Hepatocyte (in vitro differentiated cells): ENCODE measurements around the gene CKS1B. TPM values are rescaled to one million over a fixed set of nuclear protein-coding genes. Genes with fewer than 3 reads are reported as not detected.

Experiments
- DNase-seq: peaks from one replicate; pipeline ENCODE4 v3.0.0-alpha.2; 2016; ENCODE audit warnings: low spot score
- H2AFZ ChIP-seq: fragments of 200-600 bp; sonication (generic); 2 replicates; pipeline ENCODE4 v1.6.0; 2016; ENCODE audit warnings: antibody characterized with exemption, mild to moderate bottlenecking
- H3K27ac ChIP-seq: fragments of 200-600 bp; sonication (generic); 2 replicates; pipeline ENCODE4 v1.5.1; 2016; ENCODE audit warnings: mild to moderate bottlenecking
- H3K27me3 ChIP-seq: fragments of 200-600 bp; sonication (generic); 2 replicates; pipeline ENCODE4 v1.6.1; 2016
- H3K36me3 ChIP-seq: fragments of 200-600 bp; sonication (generic); replicated peaks from 2 replicates; pipeline ENCODE4 v1.5.1; 2016; ENCODE audit warnings: low read depth; ENCODE audit not compliant: insufficient read depth
- H3K4me1 ChIP-seq: fragments of 200-600 bp; sonication (generic); 2 replicates; pipeline ENCODE4 v1.5.1; 2016; ENCODE audit warnings: mild to moderate bottlenecking, moderate library complexity; ENCODE audit not compliant: insufficient read depth
- H3K4me2 ChIP-seq: fragments of 200-600 bp; sonication (generic); 2 replicates; pipeline ENCODE4 v1.6.0; 2016
- H3K4me3 ChIP-seq: fragments of 200-600 bp; sonication (generic); 2 replicates; pipeline ENCODE4 v1.5.1; 2016; ENCODE audit warnings: mild to moderate bottlenecking
- H3K79me2 ChIP-seq: fragments of 200-600 bp; sonication (generic); 2 replicates; pipeline ENCODE4 v1.6.0; 2017; ENCODE audit warnings: mild to moderate bottlenecking
- H3K9me2 ChIP-seq: fragments of 200-600 bp; sonication (generic); replicated peaks from 2 replicates; pipeline ENCODE4 v1.6.0; 2017; ENCODE audit warnings: mild to moderate bottlenecking; ENCODE audit not compliant: insufficient read depth
- H3K9me3 ChIP-seq: fragments of 200-600 bp; sonication (generic); 2 replicates; pipeline ENCODE4 v1.5.1; 2016; ENCODE audit warnings: low read depth, mild to moderate bottlenecking
- H4K20me1 ChIP-seq: fragments of 200-600 bp; sonication (generic); 2 replicates; pipeline ENCODE4 v1.6.0; 2016; ENCODE audit warnings: mild to moderate bottlenecking; ENCODE audit not compliant: insufficient read depth, poor library complexity, severe bottlenecking
- EZH2 ChIP-seq: fragments of 200-600 bp; sonication (generic); IDR thresholded peaks from 2 replicates; pipeline ENCODE4 v1.6.1; 2016; ENCODE audit warnings: antibody characterized with exemption, mild to moderate bottlenecking, borderline replicate concordance
- EZH2phosphoT487 ChIP-seq: fragments of 200-600 bp; sonication (generic); IDR thresholded peaks from one replicate; pipeline ENCODE4 v1.6.1; 2018; ENCODE audit warnings: antibody characterized with exemption, mild to moderate bottlenecking, low read depth, moderate library complexity; ENCODE audit not compliant: unreplicated experiment, severe bottlenecking
- WGBS: methylation state at CpG from one replicate; pipeline ENCODE4 v1.1.6; 2016; ENCODE audit warnings: low lambda C conversion rate; ENCODE audit errors: missing lambda C conversion rate; 5-methylcytosine and 5-hydroxymethylcytosine counted together
- polyA plus RNA-seq: library from polyadenylated mRNA; unstranded; fragments of >200 nt; fragmentation: Nextera tagmentation; extraction: Ambion mirVana; gene quantifications from 2 replicates; pipeline ENCODE4 v1.2.1, GENCODE V29; 2016
- total RNA-seq: library from RNA; depleted of rRNA; stranded (reverse); fragments of >200 nt; gene quantifications from 2 replicates; pipeline ENCODE4 v1.2.3, GENCODE V29; 2014
- TF ChIP-seq, protein P1 (sequence below): fragments of 200-600 bp; sonication (generic); IDR thresholded peaks from 2 replicates; pipeline ENCODE4 v1.5.1; 2016; ENCODE audit warnings: antibody characterized with exemption, mild to moderate bottlenecking; ENCODE audit not compliant: poor library complexity

The CKS1B gene
- total and polyA plus RNA-seq, 2 experiments from 2014 or later = 40.4 to 91.3 TPM

DNA sequence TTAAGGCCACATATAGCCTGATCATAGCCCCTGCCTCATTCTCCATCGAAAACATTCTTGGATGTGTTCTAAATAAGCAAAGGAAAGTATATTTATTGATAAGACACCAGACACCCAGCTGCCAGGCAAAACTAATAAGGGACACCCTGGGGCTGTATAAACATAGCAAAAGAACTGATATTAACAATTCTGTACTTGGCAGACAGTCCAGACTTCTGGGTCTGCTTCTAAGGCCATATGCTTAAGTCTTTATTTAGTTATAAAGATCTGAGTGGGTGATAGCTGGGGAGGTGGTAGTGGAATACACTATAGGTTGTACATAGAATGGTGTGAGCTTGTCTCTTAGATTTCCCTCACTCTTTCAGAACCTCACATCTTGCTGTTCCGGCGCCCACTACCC lies 3.9 kb downstream of the CKS1B start:
- H3K4me1 ChIP-seq = peaks cover 8% of the 10 kb centered on the region
- H3K9me3 ChIP-seq = no peaks in the 10 kb centered on the region
- H2AFZ ChIP-seq = no peak overlapping the region
- H3K36me3 ChIP-seq = no peaks in the 10 kb centered on the region
- 97% methylated on average over 3 of the region's 3 CpGs for WGBS
- no peak for TF ChIP-seq EZH2phosphoT487
- TF ChIP-seq, protein P1, sequence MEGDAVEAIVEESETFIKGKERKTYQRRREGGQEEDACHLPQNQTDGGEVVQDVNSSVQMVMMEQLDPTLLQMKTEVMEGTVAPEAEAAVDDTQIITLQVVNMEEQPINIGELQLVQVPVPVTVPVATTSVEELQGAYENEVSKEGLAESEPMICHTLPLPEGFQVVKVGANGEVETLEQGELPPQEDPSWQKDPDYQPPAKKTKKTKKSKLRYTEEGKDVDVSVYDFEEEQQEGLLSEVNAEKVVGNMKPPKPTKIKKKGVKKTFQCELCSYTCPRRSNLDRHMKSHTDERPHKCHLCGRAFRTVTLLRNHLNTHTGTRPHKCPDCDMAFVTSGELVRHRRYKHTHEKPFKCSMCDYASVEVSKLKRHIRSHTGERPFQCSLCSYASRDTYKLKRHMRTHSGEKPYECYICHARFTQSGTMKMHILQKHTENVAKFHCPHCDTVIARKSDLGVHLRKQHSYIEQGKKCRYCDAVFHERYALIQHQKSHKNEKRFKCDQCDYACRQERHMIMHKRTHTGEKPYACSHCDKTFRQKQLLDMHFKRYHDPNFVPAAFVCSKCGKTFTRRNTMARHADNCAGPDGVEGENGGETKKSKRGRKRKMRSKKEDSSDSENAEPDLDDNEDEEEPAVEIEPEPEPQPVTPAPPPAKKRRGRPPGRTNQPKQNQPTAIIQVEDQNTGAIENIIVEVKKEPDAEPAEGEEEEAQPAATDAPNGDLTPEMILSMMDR = no peak
- no peak for TF ChIP-seq EZH2
- no peaks in the 10 kb centered on the region for H4K20me1 ChIP-seq
- no peak overlapping the region for H3K4me2 ChIP-seq
- no peak overlapping the region for H3K4me3 ChIP-seq
- no peaks in the 10 kb centered on the region for H3K9me2 ChIP-seq
- H3K27me3 ChIP-seq = no peaks in the 10 kb centered on the region
- no peak for DNase-seq
- H3K27ac ChIP-seq = no peak overlapping the region
- peaks cover 38% of the 10 kb centered on the region for H3K79me2 ChIP-seq

DNA sequence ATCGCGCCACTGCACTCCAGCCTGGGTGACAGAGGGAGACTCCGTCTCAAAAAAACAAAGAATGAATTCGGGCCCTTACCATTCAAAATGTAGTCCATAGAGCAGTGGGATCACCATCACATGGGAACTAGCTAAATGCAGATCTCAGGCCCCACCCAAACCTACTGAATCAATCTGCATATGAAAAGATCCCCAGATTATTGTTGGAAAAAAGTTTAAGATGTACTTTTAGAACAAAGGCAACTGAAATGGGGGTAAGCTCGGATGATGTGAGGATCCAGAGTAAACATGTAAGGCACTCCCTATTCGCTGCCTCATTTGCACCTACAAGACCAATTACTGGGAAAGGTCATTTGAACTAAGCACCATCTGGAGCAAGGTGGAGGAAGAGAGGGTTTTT lies 7.9 kb downstream of the CKS1B start:
- H3K9me2 ChIP-seq = no peaks in the 10 kb centered on the region
- H3K36me3 ChIP-seq = no peaks in the 10 kb centered on the region
- no peaks in the 10 kb centered on the region for H3K27me3 ChIP-seq
- 78% methylated on average over 6 of the region's 6 CpGs for WGBS
- peak overlapping the region; percentile 31 for H3K4me3 ChIP-seq
- peaks cover 11% of the 10 kb centered on the region for H3K4me1 ChIP-seq
- DNase-seq = no peak
- peaks cover 58% of the 10 kb centered on the region for H3K79me2 ChIP-seq
- TF ChIP-seq, protein P1 = no peak
- TF ChIP-seq EZH2 (no peak), EZH2phosphoT487 (no peak)
- H2AFZ ChIP-seq = peak overlapping the region; percentile 26
- no peaks in the 10 kb centered on the region for H3K9me3 ChIP-seq
- peak overlapping the region; percentile 70 for H3K4me2 ChIP-seq
- H3K27ac ChIP-seq = no peak overlapping the region
- H4K20me1 ChIP-seq = no peaks in the 10 kb centered on the region

DNA sequence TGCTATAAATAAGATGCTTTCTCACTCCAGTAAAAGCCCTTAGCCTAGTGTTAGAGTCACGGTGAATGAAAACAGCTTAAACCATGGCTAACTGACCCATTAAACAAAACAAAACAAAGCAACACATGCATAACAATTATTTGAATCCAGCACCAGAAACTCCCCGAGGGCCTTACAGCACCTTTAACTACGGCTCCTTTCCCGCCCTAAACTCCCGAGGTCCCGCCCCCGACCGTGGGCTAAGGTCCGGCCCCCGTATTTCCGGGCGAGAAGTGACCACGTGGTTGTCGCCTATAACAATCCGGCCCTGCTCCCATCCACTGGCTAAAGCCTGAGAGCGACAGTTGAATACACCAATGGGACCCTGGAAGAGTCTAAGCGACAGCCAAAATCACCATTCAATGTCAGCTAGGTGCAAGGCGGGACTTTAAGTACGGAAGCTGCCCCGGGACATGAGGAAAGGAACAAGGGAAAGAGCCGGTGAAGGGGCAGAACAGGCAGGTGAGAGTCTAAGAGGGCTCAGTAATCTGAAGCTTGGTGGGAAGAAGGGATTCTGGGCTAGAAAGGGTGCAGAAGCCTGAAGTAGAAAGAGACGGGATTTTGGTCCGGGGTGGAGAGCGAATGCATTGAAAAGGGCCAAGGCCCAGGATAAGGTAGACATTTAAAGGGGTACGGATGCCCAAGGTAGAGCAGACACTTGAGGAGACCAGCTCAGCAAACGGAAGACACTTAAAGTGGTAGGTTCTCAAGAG lies 8.6 kb downstream of the CKS1B start, which contains the start of gene FLAD1:
Gene FLAD1 (plus strand): TSS at position 448 of the 752 bp plus-strand sequence. CDS start 351 bp downstream, outside the sequence.
- DNase-seq = peak; percentile 99
- peaks cover 11% of the 10 kb centered on the region for H3K4me1 ChIP-seq
- H3K27ac ChIP-seq = peak within 1 kb of the TSS; percentile 49
- H3K9me2 ChIP-seq = no peaks in the 10 kb centered on the region
- H3K79me2 ChIP-seq = peaks cover 52% of the 10 kb centered on the region
- peak within 1 kb of the TSS; percentile 46 for H3K4me3 ChIP-seq
- H3K36me3 ChIP-seq = no peaks in the 10 kb centered on the region
- no peaks in the 10 kb centered on the region for H3K9me3 ChIP-seq
- peak within 1 kb of the TSS; percentile 95 for H3K4me2 ChIP-seq
- H2AFZ ChIP-seq = peak within 1 kb of the TSS; percentile 26
- no peak for TF ChIP-seq EZH2
- TF ChIP-seq EZH2phosphoT487 = no peak
- TF ChIP-seq, protein P1 = no peak
- H4K20me1 ChIP-seq = no peaks in the 10 kb centered on the region
- WGBS = under 1% methylated on average over 26 of the region's 26 CpGs
- no peaks in the 10 kb centered on the region for H3K27me3 ChIP-seq
